Mesendoderm (in vitro differentiated cells): ENCODE measurements around the gene MARCHF9.
A peak's percentile ranks its signal among the peaks of the same experiment; 100 is the strongest.

ENCODE experiments used
- DNase-seq: peaks from one replicate; pipeline ENCODE4 v3.0.0; 2013
- H2AK5ac ChIP-seq: 2 replicates; pipeline ENCODE4 v1.6.1; 2013; ENCODE audit warnings: low read length, inconsistent platforms
- H2BK120ac ChIP-seq: 2 replicates; pipeline ENCODE4 v1.6.1; 2013; ENCODE audit warnings: low read depth, mild to moderate bottlenecking, low read length, moderate library complexity, mixed read lengths
- H2BK15ac ChIP-seq: replicated peaks from 2 replicates; pipeline ENCODE4 v1.6.1; 2013; ENCODE audit warnings: low read depth, mild to moderate bottlenecking, moderate library complexity
- H2BK5ac ChIP-seq: 2 replicates; pipeline ENCODE4 v1.6.1; 2013; ENCODE audit warnings: low read length, inconsistent platforms
- H3K18ac ChIP-seq: 2 replicates; pipeline ENCODE4 v1.6.1; 2013; ENCODE audit warnings: mild to moderate bottlenecking, low read length, mixed read lengths
- H3K23ac ChIP-seq: one replicate; pipeline ENCODE4 v1.6.1; 2013; ENCODE audit warnings: low read length
- H3K27ac ChIP-seq: 2 replicates; pipeline ENCODE4 v1.5.1; 2013; ENCODE audit warnings: low read depth, mild to moderate bottlenecking, inconsistent platforms, low read length, moderate library complexity
- H3K27me3 ChIP-seq: 2 replicates; pipeline ENCODE4 v1.6.1; 2013; ENCODE audit warnings: low read length, control low read depth, mild to moderate bottlenecking, inconsistent platforms; ENCODE audit not compliant: insufficient read depth, poor library complexity
- H3K36me3 ChIP-seq: 2 replicates; pipeline ENCODE4 v1.6.1; 2013; ENCODE audit warnings: low read length, inconsistent platforms; ENCODE audit not compliant: control insufficient read depth, insufficient read depth
- H3K4ac ChIP-seq: one replicate; pipeline ENCODE4 v1.6.1; 2013; ENCODE audit warnings: low read depth, mild to moderate bottlenecking, low read length, moderate library complexity
- H3K4me1 ChIP-seq: 2 replicates; pipeline ENCODE4 v1.6.1; 2013; ENCODE audit warnings: low read depth, low read length, inconsistent platforms; ENCODE audit not compliant: control insufficient read depth
- H3K4me2 ChIP-seq: 2 replicates; pipeline ENCODE4 v1.6.1; 2013; ENCODE audit warnings: low read length
- H3K4me3 ChIP-seq: 2 replicates; pipeline ENCODE4 v1.5.1; 2013; ENCODE audit warnings: mild to moderate bottlenecking, low read length
- H3K56ac ChIP-seq: one replicate; pipeline ENCODE4 v1.6.1; 2013; ENCODE audit warnings: low read length
- H3K79me1 ChIP-seq: 2 replicates; pipeline ENCODE4 v1.6.1; 2013; ENCODE audit warnings: low read length, inconsistent platforms
- H3K79me2 ChIP-seq: 2 replicates; pipeline ENCODE4 v1.6.1; 2013; ENCODE audit warnings: mild to moderate bottlenecking, low read length; ENCODE audit not compliant: control insufficient read depth, insufficient read depth
- H3K9ac ChIP-seq: 2 replicates; pipeline ENCODE4 v1.6.1; 2013; ENCODE audit warnings: low read length, inconsistent platforms
- H4K5ac ChIP-seq: one replicate; pipeline ENCODE4 v1.6.1; 2013; ENCODE audit warnings: low read length
- H4K8ac ChIP-seq: one replicate; pipeline ENCODE4 v1.6.1; 2013; ENCODE audit warnings: low read depth, mild to moderate bottlenecking, control low read depth, low read length, moderate library complexity
- WGBS: extraction: QIAGEN DNeasy Blood & Tissue Kit; methylation state at CpG from one replicate; pipeline ENCODE4 v1.1.7; 2013; ENCODE audit warnings: low lambda C conversion rate, missing lambda C conversion rate; ENCODE audit not compliant: insufficient coverage; ENCODE audit errors: extremely low coverage; 5-methylcytosine and 5-hydroxymethylcytosine counted together

MARCHF9 gene

DNA sequence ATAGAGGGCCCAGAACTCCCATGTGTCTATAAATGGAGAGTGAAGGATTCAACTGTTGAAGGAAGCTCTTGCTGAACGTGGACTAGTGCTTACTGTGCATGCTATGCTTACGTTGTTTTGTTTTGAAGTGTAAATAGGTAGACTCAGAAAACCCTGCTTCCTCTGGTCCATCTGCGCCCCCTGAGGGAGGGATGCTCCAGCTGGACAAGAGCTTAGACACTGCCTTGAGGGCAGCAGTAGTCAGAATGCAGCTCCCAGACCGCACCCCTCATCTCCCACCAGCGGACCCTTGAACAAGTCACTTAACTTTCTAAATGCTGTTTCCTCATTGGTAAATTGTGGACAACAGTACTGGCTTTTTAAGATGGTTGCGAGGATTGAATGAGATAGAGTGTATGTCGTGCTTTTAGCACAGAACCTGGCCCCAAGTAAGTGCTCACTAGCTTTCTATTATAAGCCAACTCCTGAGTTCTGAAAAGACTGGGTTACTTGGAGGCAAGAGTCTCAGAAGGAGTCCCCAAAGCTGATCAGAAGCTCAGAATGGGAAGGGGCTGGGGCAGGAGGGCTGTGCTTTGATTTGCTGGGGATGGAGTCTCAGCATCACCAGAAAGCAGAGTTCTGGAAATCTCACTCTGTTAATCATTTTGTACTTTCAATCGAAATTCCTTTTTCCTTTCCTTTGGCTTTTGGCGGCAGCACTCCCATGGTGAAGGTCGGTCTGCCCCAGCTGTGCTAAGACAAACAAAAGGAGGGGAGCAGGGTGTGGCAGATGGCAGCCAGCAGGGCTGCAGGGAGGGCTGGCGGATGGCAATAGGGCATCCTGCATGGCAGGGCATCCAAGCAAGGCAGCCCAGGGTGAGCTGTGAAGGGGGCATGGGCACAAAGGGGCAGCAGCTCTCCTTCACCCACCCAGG lies 31.9 kb upstream of the MARCHF9 start:
- Histone ChIP-seq H3K9ac (no peak overlapping the region), H4K5ac (no peak overlapping the region), H3K27me3 (peaks cover 15% of the 10 kb centered on the region), H2AK5ac (no peak overlapping the region), H3K79me2 (no peaks in the 10 kb centered on the region), H2BK5ac (no peak overlapping the region), H3K18ac (no peak overlapping the region), H3K4me2 (no peak overlapping the region), H3K36me3 (peaks cover 3% of the 10 kb centered on the region), H3K79me1 (no peaks in the 10 kb centered on the region), H3K27ac (no peak overlapping the region), H2BK15ac (no peak overlapping the region), H3K4ac (no peak overlapping the region), H3K23ac (no peak overlapping the region), H2BK120ac (no peak overlapping the region), H4K8ac (no peak overlapping the region), H3K4me3 (no peak overlapping the region), H3K4me1 (no peaks in the 10 kb centered on the region), H3K56ac (no peak overlapping the region)
- WGBS = no CpG with 5 or more reads among the region's 11 CpGs
- DNase-seq = no peak

DNA sequence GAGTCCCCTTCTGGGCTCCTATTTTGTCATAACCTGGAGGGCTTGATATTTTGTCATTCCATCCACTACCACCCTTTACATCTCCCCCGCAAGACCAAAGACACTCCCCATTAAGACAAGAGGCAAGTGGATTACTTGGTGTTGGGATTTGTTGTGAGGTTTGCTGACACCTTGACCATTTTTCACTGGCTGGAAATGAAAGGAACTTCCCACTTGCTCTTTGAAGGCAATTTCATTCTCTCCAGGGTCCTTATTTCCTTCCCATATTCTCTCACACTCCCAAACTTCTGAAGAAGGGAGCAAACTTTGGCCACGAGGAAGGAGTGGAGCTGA lies 31.3 kb upstream of the MARCHF9 start:
- H3K18ac ChIP-seq = no peak overlapping the region
- no peak overlapping the region for H4K8ac ChIP-seq
- no peak overlapping the region for H3K4me2 ChIP-seq
- H3K27me3 ChIP-seq = peaks cover 18% of the 10 kb centered on the region
- no peak overlapping the region for H2BK5ac ChIP-seq
- DNase-seq = no peak
- H3K9ac ChIP-seq = no peak overlapping the region
- no peaks in the 10 kb centered on the region for H3K79me1 ChIP-seq
- H2AK5ac ChIP-seq = no peak overlapping the region
- peaks cover 3% of the 10 kb centered on the region for H3K36me3 ChIP-seq
- no peak overlapping the region for H4K5ac ChIP-seq
- no peak overlapping the region for H3K56ac ChIP-seq
- H3K4me3 ChIP-seq = no peak overlapping the region
- no peak overlapping the region for H3K23ac ChIP-seq
- no peaks in the 10 kb centered on the region for H3K79me2 ChIP-seq
- no peak overlapping the region for H2BK120ac ChIP-seq
- no peaks in the 10 kb centered on the region for H3K4me1 ChIP-seq
- WGBS = no CpG with 5 or more reads among the region's 2 CpGs
- no peak overlapping the region for H3K4ac ChIP-seq
- no peak overlapping the region for H2BK15ac ChIP-seq
- H3K27ac ChIP-seq = no peak overlapping the region

DNA sequence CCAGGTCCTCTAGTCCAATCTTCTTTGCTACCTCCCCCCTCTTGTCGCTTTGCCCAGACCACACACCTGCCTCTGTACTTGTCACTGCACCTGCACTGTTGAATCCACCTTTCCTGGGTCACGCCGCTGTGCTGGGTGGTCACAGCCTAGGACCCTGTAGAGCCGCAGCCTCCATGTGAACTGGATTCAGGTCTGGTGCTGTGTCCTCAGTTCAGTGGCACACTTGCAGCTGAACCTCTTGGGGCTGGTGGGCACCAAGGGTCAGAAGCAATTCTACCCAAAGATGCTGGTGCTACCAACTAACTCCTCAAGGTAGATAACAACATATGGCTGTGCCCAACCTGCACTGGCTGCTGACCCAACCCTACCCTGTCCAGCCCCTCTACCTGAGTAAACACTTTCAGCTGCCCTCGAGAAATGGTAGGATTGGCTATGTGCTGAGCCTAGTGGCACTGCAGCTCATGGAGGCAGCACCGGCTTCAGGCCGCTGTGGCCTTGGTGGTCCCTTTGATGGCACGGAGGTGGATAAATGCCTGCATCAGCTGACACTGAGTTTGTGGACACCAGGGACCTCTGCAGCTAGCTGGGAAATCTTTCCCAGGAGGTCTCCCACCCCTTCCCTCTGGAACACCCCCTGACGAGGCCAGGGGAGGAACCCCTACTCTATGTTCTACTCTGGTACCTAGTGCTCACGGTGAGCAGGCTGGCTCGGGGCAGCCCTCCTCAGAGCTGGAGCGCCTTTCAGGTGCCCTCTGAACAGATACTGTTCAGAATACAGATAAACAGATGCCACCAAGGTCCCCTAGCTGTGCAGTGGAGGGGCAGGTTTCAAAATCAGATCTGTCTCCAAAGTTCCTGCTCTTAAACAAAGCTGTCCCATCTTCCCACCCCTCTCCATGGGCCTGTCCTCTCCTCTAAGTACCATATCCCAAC lies 30.6 kb upstream of the MARCHF9 start:
- no peaks in the 10 kb centered on the region for H3K79me1 ChIP-seq
- H3K4me2 ChIP-seq = no peak overlapping the region
- H2BK5ac ChIP-seq = no peak overlapping the region
- H2BK120ac ChIP-seq = no peak overlapping the region
- no peak overlapping the region for H3K27ac ChIP-seq
- no peak overlapping the region for H3K4me3 ChIP-seq
- no peak overlapping the region for H3K4ac ChIP-seq
- peaks cover 18% of the 10 kb centered on the region for H3K27me3 ChIP-seq
- no peak overlapping the region for H2BK15ac ChIP-seq
- H3K23ac ChIP-seq = no peak overlapping the region
- H3K36me3 ChIP-seq = peaks cover under 1% of the 10 kb centered on the region
- no peak overlapping the region for H4K5ac ChIP-seq
- H2AK5ac ChIP-seq = no peak overlapping the region
- no peak overlapping the region for H3K56ac ChIP-seq
- WGBS = no CpG with 5 or more reads among the region's 12 CpGs
- no peaks in the 10 kb centered on the region for H3K4me1 ChIP-seq
- H3K79me2 ChIP-seq = no peaks in the 10 kb centered on the region
- DNase-seq = no peak
- no peak overlapping the region for H3K18ac ChIP-seq
- no peak overlapping the region for H3K9ac ChIP-seq
- no peak overlapping the region for H4K8ac ChIP-seq

DNA sequence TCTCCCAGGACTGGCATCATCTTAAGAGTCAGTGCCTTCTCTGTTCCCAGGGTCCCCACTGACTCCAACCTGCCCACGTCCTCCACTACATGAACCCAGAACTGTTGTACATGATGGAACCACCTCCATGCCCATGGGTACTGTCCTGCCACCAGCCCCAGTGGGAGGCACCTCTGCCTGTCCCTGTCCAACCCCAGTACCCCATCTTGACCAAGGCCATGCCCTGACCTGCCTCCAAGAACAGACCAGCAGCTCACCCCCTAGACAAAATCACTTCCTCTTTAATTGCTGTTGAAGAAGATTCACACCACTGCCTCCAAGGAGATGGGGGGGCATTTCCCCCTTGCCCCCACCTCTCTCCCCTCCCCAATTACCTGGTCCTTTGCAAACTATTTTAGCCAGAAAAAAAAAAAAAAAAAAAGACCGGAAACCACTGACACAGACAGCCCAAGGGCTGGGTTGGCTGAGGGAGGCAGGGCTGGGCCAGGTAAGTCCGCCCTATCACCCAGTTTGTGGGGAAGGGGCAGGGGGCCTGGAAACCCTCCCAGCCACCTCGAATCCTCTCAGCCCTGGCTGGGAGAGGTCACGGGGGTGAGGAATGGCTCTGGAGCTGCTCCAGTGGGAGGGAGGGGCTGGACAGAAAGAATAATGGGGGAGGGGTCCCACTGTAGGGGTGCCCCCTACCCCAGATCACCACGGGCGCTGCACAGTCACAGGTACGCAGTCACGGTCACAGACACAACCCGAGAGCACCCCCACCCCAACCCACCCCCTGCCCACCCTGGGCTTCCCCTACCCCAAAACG lies 29.8 kb upstream of the MARCHF9 start:
- Histone ChIP-seq H3K79me1 (no peaks in the 10 kb centered on the region), H2AK5ac (no peak overlapping the region), H3K4me2 (no peak overlapping the region), H3K36me3 (no peaks in the 10 kb centered on the region), H3K27ac (no peak overlapping the region), H3K18ac (no peak overlapping the region), H3K79me2 (no peaks in the 10 kb centered on the region), H4K8ac (no peak overlapping the region), H3K4me3 (no peak overlapping the region), H3K23ac (no peak overlapping the region), H3K56ac (no peak overlapping the region), H3K27me3 (peaks cover 22% of the 10 kb centered on the region), H3K9ac (no peak overlapping the region), H2BK15ac (no peak overlapping the region), H3K4ac (no peak overlapping the region), H2BK5ac (no peak overlapping the region), H2BK120ac (no peak overlapping the region), H3K4me1 (no peaks in the 10 kb centered on the region), H4K5ac (no peak overlapping the region)
- WGBS = no CpG with 5 or more reads among the region's 11 CpGs
- DNase-seq = no peak

DNA sequence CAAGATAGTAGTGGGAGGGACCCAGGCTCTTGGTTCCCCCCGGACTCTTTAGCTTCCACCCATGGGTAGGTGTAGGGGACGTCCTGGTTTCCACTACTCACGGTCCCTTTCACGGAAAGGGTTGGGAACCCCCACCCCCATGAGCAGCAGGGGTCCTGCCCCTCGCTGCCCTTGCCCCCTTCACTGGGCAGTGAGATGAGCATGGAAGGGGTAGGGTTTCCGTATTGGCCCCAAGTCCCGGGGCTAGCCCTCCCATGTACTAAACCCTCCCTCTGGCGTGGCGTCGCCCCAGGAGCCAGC lies 29.1 kb upstream of the MARCHF9 start:
- H2BK15ac ChIP-seq = no peak overlapping the region
- no CpG with 5 or more reads among the region's 10 CpGs for WGBS
- H4K5ac ChIP-seq = no peak overlapping the region
- no peak overlapping the region for H4K8ac ChIP-seq
- no peak overlapping the region for H3K23ac ChIP-seq
- no peak overlapping the region for H3K4me2 ChIP-seq
- no peak overlapping the region for H2BK120ac ChIP-seq
- DNase-seq = no peak
- H3K79me1 ChIP-seq = no peaks in the 10 kb centered on the region
- peaks cover 26% of the 10 kb centered on the region for H3K27me3 ChIP-seq
- H3K36me3 ChIP-seq = no peaks in the 10 kb centered on the region
- H3K27ac ChIP-seq = no peak overlapping the region
- H3K4me3 ChIP-seq = no peak overlapping the region
- H3K4ac ChIP-seq = no peak overlapping the region
- peak overlapping the region; percentile 34 for H3K56ac ChIP-seq
- no peaks in the 10 kb centered on the region for H3K79me2 ChIP-seq
- H3K9ac ChIP-seq = no peak overlapping the region
- no peak overlapping the region for H2BK5ac ChIP-seq
- H3K4me1 ChIP-seq = no peaks in the 10 kb centered on the region
- H3K18ac ChIP-seq = no peak overlapping the region
- no peak overlapping the region for H2AK5ac ChIP-seq
